Measurements from ENCODE around the gene BRD9.
"Not testable (repeated sequence)": the region's sequence is repeated elsewhere in the genome, so short reads cannot be mapped to it uniquely, and the experiment has no call there.

The BRD9 gene

DNA sequence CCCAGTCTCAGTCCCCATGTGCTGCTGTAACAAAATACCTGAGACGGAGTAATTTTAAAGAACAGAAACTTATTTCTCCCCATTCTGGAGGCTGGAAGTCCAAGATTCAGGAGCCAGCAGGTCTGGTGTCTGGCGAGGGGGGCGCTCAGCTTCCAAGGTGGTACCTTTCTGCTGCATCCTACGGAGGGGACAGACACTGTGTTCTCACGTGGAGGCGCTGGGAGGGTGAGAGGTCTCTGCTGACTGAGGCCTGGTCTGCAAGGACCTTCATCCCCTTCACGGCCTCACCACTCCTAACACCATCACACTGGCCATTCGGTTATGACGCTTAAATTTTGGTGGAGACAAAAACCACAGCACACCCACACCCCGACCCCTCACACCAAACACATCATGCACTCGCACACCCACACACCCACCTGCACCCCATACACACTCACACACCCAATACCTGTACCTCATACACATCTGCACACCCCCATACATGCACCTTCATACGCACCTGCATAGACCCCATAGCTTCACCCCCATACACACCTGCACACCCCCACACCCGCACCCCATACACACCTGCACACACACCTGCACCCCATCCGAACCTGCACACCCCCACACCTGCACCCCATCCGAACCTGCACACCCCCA is 32.0 kb downstream of the BRD9 start:
- Mint-ChIP-seq H3K4me1 (ENCODE audit: low read depth in 2 of 2) (peaks cover 0 to 4% of the 10 kb centered on the region in 2 donors), H3K27me3 (no peaks in the 10 kb centered on the region), H3K36me3 (ENCODE audit: insufficient read depth) (peaks cover 18% of the 10 kb centered on the region), H3K27ac (peak overlapping the region in 1 of 2 donors; percentile 46), H3K9me3 (no peaks in the 10 kb centered on the region), H3K4me3 (no peak overlapping the region)
- DNase-seq (no peak), ATAC-seq (replicated peaks) (no peak)

DNA sequence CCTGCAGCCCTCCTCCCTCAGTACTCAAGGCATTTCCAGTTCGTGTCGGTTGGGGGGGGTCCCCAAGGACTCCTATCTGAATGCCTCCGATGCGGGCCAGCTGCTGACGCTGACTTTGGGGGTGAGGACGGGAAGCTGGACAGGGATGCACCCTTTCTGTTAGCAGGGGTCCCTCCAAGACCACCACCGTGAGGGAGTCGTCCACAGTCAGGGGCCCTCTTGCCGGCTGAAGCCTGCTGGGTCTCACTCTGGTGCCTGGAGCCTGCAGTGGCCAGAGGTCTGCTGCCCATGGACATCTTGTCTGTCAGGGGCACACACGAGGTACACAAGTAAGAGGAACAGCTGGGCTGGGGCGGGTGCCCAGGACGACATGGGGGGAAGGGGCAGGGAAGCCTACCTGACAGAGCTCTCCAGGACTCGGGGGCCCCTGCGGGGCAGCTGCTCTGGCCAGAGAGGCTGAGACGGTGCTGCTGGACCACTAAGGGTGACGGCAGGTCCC is 32.8 kb downstream of the BRD9 start:
- no peaks in the 10 kb centered on the region for H3K9me3 Mint-ChIP-seq
- ATAC-seq (replicated peaks) = no peak
- no peaks in the 10 kb centered on the region for H3K27me3 Mint-ChIP-seq
- no peak for DNase-seq
- peaks cover 0 to 4% of the 10 kb centered on the region in 2 donors for H3K4me1 Mint-ChIP-seq (ENCODE audit: low read depth in 2 of 2)
- H3K27ac Mint-ChIP-seq = no peak overlapping the region
- H3K4me3 Mint-ChIP-seq = no peak overlapping the region
- H3K36me3 Mint-ChIP-seq (ENCODE audit: insufficient read depth) = peaks cover 18% of the 10 kb centered on the region

DNA sequence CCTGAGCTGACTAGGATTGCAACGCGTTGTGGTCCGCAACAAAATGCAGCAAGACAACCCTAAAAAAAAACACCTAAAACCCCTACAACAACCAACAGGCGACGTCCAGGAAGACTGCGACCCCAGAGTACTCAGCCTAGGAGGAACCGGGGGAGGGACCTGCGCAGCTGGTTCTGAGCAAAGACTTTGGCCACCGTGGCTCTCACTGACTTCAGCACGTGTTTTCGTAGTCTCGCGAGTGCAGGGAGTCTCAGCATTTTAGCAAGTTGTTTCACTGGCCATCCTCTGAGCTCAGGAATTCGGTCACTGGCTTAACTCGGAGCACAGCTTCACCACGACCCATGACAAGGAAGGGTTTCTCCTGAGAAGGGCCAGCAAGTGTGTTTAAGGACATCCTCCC is 33.2 kb downstream of the BRD9 start:
- Mint-ChIP-seq H3K4me1 (ENCODE audit: low read depth in 2 of 2) (peaks cover 0 to 4% of the 10 kb centered on the region in 2 donors), H3K27me3 (no peaks in the 10 kb centered on the region), H3K27ac (no peak overlapping the region), H3K9me3 (no peaks in the 10 kb centered on the region), H3K4me3 (no peak overlapping the region), H3K36me3 (ENCODE audit: insufficient read depth) (peaks cover 18% of the 10 kb centered on the region)
- DNase-seq = no peak
- ATAC-seq (replicated peaks) = no peak

DNA sequence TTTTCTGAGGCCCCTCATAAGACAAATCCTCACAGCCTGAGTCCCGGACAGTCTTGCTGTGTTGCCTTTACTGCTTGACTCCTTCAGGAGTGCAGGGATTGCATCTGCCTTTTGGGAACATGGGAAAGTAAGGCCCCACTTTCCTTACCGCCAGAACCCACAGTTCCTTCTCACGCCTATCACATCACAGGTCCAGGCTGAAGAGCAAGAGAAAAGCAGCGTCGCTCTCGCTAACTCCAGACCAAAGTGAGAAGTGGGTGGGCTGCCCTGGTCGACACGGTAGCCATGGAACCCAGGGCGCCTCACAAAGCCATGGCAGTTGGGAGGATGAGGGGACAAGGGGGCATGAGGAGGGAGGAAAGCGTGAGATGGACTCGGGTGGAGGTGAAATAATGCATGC is 33.9 kb downstream of the BRD9 start:
- no peak for ATAC-seq (replicated peaks)

DNA sequence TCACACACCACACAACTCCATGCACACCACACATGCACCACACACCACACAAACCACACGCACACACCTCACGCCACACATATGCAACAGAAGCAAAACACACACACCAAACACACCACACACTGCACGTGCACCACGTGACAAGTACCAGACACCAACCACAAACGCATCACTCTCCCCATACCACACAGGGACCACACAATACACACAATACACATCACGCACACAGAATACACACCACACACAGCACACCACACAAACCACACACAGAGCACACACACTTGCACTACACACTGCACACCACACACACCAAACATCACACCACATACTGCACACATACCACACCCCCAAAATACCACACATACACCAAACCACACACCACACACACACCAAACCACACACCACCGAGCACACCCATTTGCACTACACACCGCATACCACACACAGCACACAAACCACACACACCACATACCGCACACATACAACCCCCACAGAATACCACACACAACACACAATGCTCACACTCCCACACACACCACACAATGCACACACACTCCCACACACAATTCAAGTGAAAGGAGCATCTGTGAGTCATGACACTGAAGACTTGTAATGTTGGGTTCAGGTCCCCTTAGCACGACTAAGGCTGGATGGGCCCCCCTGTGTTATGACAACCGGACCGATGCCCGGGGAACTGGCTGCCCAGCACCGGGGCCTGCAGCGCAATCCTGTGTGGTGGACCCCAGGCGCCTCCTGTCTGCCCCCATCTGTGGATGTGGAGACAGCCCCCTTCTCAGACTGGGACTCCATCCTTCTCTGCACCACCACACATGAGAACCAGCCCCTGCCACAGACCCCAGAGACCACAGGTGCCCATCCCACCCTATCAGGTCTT is 35.8 kb downstream of the BRD9 start:
- Mint-ChIP-seq H3K36me3 (ENCODE audit: insufficient read depth) (peaks cover 12% of the 10 kb centered on the region), H3K4me1 (ENCODE audit: low read depth in 2 of 2) (peaks cover 0 to 3% of the 10 kb centered on the region in 2 donors), H3K27ac (no peak overlapping the region), H3K9me3 (no peaks in the 10 kb centered on the region), H3K27me3 (peaks cover 8 to 9% of the 10 kb centered on the region in 2 donors), H3K4me3 (no peak overlapping the region)
- DNase-seq (no peak), ATAC-seq (replicated peaks) (peak; percentile 53)

More for the DNA sequence above, 33.9 kb downstream of the BRD9 start:
- Mint-ChIP-seq H3K27ac (peak overlapping the region in 1 of 2 donors; percentile 16), H3K9me3 (no peaks in the 10 kb centered on the region), H3K4me3 (no peak overlapping the region), H3K27me3 (no peaks in the 10 kb centered on the region), H3K4me1 (ENCODE audit: low read depth in 2 of 2) (peaks cover 0 to 4% of the 10 kb centered on the region in 2 donors), H3K36me3 (ENCODE audit: insufficient read depth) (peaks cover 18% of the 10 kb centered on the region)
- DNase-seq = no peak

DNA sequence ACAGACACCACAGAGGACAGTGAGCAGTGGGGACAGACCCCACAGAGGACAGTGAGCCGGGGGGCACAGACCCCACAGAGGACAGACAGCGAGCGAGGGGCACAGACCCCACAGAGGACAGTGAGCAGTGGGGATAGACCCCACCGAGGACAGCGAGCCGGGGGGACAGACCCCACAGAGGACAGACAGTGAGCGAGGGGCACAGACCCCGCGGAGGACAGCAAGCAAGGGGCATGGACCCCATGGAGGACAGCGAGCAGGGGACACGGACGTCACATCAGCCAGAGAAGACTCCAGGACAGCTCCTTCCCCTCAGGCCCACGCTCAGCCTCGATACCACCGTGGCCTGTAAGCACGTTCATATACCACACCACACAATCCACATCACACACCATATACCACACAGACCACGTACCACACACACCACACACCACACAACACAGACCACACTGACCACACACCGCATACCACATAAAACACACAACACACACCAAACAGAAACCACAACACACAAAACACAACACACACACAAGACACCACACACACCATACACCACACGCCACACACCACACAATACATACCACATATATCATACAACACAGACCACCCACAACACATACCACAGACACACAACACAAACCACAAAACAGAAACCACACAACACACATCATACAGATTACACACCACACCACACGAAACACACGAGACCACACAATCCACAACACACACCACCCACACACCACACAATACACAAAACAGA is 36.6 kb downstream of the BRD9 start:
- DNase-seq (no peak), ATAC-seq (replicated peaks) (peak; percentile 56)
- Mint-ChIP-seq H3K4me3 (no peak overlapping the region), H3K27me3 (peaks cover 11 to 12% of the 10 kb centered on the region in 2 donors), H3K36me3 (ENCODE audit: insufficient read depth) (peaks cover 8% of the 10 kb centered on the region), H3K27ac (no peak overlapping the region), H3K9me3 (no peaks in the 10 kb centered on the region), H3K4me1 (ENCODE audit: low read depth in 2 of 2) (peaks cover 0 to 2% of the 10 kb centered on the region in 2 donors)

DNA sequence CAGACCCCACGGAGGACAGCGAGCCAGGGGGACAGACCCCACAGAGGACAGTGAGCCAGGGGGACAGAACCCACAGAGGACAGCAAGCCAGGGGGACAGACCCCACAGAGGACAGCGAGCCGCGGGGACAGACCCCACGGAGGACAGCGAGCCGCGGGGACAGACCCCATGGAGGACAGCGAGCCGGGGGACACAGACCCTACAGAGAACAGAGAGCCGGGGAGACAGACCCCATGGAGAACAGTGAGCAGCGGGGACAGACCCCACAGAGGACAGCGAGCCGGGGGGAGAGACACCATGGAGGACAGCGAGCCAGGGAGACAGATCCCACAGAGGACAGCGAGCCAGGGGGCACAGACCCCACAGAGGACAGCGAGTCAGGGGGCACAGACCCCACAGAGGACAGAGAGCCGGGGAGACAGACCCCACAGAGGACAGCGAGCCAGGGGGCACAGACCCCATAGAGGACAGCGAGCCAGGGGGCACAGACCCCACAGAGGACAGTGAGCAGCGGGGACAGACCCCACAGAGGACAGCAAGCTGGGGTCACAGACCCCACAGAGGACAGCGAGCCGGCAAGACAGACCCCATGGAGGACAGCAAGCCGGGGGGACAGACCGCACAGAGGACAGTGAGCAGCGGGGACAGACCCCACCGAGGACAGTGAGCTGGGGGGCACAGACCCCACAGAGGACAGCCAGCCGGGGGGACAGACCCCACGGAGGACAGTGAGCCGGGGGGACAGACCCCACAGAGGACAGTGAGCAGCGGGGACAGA is 37.4 kb downstream of the BRD9 start:
- Mint-ChIP-seq H3K27ac (peak overlapping the region in 1 of 2 donors; percentile 76), H3K9me3 (no peaks in the 10 kb centered on the region), H3K27me3 (peaks cover 11 to 13% of the 10 kb centered on the region in 2 donors), H3K36me3 (ENCODE audit: insufficient read depth) (peaks cover 8% of the 10 kb centered on the region), H3K4me1 (ENCODE audit: low read depth in 2 of 2) (peaks cover 0 to 2% of the 10 kb centered on the region in 2 donors), H3K4me3 (no peak overlapping the region)
- DNase-seq (no peak), ATAC-seq (replicated peaks) (no peak)

DNA sequence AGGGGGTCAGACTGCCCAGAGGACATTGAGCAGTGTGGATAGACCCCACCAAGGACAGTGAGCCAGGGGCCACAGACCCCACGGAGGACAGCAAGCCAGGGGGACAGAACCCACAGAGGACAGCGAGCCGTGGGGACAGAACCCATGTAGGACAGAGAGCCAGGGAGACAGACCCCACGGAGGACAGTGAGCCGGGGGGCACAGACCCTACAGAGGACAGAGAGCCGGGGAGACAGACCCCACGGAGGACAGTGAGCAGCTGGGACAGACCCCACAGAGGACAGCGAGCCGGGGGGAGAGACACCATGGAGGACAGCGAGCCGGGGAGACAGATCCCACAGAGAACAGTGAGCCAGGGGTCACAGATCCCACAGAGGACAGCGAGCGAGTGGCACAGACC is 38.4 kb downstream of the BRD9 start:
- Mint-ChIP-seq H3K36me3 (ENCODE audit: insufficient read depth) (peaks cover 8% of the 10 kb centered on the region), H3K27ac (no peak overlapping the region), H3K27me3 (peaks cover 11 to 16% of the 10 kb centered on the region in 2 donors), H3K4me1 (ENCODE audit: low read depth in 2 of 2) (peaks cover 0 to 2% of the 10 kb centered on the region in 2 donors), H3K9me3 (no peaks in the 10 kb centered on the region), H3K4me3 (no peak overlapping the region)
- no peak for DNase-seq
- no peak for ATAC-seq (replicated peaks)

DNA sequence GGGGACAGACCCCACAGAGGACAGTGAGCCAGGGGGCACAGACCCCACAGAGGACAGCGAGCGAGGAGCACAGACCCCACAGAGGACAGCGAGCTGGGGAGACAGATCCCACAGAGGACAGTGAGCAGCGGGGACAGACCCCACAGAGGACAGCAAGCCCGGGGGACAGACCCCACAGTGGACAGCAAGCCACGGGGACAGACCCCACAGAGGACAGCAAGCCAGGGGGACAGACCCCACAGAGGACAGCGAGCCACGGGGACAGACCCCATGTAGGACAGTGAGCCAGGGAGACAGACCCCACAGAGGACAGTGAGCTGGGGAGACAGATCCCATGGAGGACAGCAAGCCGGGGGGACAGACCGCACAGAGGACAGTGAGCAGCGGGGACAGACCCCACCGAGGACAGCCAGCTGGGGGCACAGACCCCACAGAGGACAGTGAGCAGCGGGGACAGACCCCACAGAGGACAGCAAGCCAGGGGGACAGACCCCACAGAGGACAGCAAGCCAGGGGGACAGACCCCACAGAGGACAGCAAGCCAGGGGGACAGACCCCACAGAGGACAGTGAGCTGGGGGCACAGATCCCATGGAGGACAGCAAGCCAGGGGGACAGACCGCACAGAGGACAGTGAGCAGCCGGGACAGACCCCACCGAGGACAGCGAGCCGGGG is 39.0 kb downstream of the BRD9 start:
- H3K4me3 Mint-ChIP-seq; H3K9me3 Mint-ChIP-seq; ATAC-seq (replicated peaks); DNase-seq; H3K36me3 Mint-ChIP-seq (ENCODE audit: insufficient read depth); H3K4me1 Mint-ChIP-seq (ENCODE audit: low read depth in 2 of 2): not testable (repeated sequence)
- Mint-ChIP-seq H3K27me3 (peaks cover 11 to 16% of the 10 kb centered on the region in 2 donors), H3K27ac (peak overlapping the region in 1 of 2 donors; percentile 7)

DNA sequence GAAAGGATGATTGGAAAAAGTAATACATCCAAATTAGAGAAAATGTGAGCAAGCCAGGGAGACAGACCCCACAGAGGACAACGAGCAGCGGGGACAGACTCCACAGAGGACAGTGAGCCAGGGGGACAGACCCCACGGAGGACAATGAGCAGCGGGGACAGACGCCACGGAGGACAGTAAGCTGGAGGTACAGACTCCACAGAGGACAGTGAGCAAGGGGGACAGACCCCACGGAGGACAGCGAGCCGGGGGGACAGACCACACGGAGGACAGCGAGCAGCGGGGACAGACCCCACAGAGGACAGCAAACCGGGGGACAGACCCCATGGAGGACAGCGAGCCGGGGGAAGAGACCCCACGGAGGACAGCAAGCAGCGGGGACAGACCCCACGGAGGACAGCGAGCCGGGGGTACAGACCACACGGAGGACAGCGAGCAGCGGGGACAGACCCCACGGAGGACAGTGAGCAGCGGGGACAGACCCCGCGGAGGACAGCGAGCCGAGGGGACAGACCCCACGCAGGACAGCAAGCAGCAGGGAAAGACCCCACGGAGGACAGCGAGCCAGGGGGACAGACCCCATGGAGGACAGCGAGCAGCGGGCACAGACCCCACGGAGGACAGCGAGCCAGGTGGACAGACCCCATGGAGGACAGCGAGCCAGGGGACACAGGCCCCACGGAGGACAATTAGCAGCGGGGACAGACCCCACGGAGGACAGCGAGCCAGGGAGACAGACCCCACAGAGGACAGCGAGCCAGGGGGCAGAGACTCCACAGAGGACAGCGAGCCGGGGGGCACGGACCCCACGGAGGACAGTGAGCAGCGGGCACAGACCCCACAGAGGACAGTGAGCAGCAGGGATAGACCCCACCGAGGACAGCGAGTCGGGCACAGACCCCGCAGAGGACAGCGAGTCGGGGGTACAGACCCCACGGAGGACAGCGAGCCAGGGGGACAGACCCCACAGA is 39.9 kb downstream of the BRD9 start:
- Mint-ChIP-seq H3K4me3 (no peak overlapping the region), H3K9me3 (no peaks in the 10 kb centered on the region), H3K4me1 (ENCODE audit: low read depth in 2 of 2) (no peaks in the 10 kb centered on the region), H3K27ac (peak overlapping the region; percentile 7 to 41), H3K36me3 (ENCODE audit: insufficient read depth) (peaks cover 4% of the 10 kb centered on the region), H3K27me3 (peaks cover 11 to 16% of the 10 kb centered on the region in 2 donors)
- DNase-seq (no peak), ATAC-seq (replicated peaks) (no peak)

DNA sequence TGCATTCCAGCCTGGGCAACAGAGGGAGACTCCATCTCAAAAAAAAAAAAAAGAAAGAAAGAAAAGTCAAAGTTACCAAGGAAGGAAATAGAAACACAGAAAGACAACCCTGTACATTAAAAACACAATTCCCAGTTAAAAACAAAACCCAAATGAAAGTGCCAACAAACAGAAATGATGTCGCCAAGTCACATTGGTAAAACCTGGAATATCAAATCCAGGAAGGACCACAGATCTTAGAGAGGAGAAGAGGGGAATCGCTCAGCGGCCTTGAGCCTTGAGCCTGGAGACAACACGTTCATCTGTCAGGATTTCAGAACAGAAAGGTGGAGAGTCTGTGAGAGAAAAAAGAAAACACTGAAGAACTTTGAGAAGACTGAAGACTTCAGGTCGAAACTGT is 40.6 kb downstream of the BRD9 start:
- no peak overlapping the region for H3K4me3 Mint-ChIP-seq

More for the DNA sequence above, 40.6 kb downstream of the BRD9 start:
- no peak for ATAC-seq (replicated peaks)
- no peaks in the 10 kb centered on the region for H3K9me3 Mint-ChIP-seq
- H3K27ac Mint-ChIP-seq = peak overlapping the region in 1 of 2 donors; percentile 41
- H3K27me3 Mint-ChIP-seq = peaks cover 11 to 16% of the 10 kb centered on the region in 2 donors
- peaks cover 0 to under 1% of the 10 kb centered on the region in 2 donors for H3K4me1 Mint-ChIP-seq (ENCODE audit: low read depth in 2 of 2)
- peaks cover 4% of the 10 kb centered on the region for H3K36me3 Mint-ChIP-seq (ENCODE audit: insufficient read depth)
- no peak for DNase-seq

Data from effector memory CD8-positive, alpha-beta T cell (primary cell).